ENCODE results near the gene PRRT4.

- TF ChIP-seq EZH2 (IDR thresholded peaks at IDR 0.05; ENCODE audit: low read depth, unreplicated experiment) (no peak), CREB1 (CRISPR knock-in tag; IDR thresholded peaks at IDR 0.05; ENCODE audit: low read depth) (no peak), EZH2phosphoT487 (IDR thresholded peaks at IDR 0.05; ENCODE audit: unreplicated experiment) (no peak), JUNB (IDR thresholded peaks at IDR 0.05; ENCODE audit: unreplicated experiment) (no peak), REST (IDR thresholded peaks at IDR 0.05; ENCODE audit: unreplicated experiment) (no peak), POLR2AphosphoS5 (IDR thresholded peaks at IDR 0.05; ENCODE audit: low read depth) (no peak), ZNF114 (CRISPR knock-in tag; IDR thresholded peaks at IDR 0.05) (no peak), NANOG (IDR thresholded peaks at IDR 0.05; ENCODE audit: borderline replicate concordance) (no peak), ZNF331 (CRISPR knock-in tag; IDR thresholded peaks at IDR 0.05; ENCODE audit: low read depth) (no peak)
- TF ChIP-seq, protein P1, sequence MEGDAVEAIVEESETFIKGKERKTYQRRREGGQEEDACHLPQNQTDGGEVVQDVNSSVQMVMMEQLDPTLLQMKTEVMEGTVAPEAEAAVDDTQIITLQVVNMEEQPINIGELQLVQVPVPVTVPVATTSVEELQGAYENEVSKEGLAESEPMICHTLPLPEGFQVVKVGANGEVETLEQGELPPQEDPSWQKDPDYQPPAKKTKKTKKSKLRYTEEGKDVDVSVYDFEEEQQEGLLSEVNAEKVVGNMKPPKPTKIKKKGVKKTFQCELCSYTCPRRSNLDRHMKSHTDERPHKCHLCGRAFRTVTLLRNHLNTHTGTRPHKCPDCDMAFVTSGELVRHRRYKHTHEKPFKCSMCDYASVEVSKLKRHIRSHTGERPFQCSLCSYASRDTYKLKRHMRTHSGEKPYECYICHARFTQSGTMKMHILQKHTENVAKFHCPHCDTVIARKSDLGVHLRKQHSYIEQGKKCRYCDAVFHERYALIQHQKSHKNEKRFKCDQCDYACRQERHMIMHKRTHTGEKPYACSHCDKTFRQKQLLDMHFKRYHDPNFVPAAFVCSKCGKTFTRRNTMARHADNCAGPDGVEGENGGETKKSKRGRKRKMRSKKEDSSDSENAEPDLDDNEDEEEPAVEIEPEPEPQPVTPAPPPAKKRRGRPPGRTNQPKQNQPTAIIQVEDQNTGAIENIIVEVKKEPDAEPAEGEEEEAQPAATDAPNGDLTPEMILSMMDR (conservative IDR thresholded peaks at IDR 0.05; ENCODE audit: low read depth in 2 of 2): no peak
- TF ChIP-seq, protein P2, sequence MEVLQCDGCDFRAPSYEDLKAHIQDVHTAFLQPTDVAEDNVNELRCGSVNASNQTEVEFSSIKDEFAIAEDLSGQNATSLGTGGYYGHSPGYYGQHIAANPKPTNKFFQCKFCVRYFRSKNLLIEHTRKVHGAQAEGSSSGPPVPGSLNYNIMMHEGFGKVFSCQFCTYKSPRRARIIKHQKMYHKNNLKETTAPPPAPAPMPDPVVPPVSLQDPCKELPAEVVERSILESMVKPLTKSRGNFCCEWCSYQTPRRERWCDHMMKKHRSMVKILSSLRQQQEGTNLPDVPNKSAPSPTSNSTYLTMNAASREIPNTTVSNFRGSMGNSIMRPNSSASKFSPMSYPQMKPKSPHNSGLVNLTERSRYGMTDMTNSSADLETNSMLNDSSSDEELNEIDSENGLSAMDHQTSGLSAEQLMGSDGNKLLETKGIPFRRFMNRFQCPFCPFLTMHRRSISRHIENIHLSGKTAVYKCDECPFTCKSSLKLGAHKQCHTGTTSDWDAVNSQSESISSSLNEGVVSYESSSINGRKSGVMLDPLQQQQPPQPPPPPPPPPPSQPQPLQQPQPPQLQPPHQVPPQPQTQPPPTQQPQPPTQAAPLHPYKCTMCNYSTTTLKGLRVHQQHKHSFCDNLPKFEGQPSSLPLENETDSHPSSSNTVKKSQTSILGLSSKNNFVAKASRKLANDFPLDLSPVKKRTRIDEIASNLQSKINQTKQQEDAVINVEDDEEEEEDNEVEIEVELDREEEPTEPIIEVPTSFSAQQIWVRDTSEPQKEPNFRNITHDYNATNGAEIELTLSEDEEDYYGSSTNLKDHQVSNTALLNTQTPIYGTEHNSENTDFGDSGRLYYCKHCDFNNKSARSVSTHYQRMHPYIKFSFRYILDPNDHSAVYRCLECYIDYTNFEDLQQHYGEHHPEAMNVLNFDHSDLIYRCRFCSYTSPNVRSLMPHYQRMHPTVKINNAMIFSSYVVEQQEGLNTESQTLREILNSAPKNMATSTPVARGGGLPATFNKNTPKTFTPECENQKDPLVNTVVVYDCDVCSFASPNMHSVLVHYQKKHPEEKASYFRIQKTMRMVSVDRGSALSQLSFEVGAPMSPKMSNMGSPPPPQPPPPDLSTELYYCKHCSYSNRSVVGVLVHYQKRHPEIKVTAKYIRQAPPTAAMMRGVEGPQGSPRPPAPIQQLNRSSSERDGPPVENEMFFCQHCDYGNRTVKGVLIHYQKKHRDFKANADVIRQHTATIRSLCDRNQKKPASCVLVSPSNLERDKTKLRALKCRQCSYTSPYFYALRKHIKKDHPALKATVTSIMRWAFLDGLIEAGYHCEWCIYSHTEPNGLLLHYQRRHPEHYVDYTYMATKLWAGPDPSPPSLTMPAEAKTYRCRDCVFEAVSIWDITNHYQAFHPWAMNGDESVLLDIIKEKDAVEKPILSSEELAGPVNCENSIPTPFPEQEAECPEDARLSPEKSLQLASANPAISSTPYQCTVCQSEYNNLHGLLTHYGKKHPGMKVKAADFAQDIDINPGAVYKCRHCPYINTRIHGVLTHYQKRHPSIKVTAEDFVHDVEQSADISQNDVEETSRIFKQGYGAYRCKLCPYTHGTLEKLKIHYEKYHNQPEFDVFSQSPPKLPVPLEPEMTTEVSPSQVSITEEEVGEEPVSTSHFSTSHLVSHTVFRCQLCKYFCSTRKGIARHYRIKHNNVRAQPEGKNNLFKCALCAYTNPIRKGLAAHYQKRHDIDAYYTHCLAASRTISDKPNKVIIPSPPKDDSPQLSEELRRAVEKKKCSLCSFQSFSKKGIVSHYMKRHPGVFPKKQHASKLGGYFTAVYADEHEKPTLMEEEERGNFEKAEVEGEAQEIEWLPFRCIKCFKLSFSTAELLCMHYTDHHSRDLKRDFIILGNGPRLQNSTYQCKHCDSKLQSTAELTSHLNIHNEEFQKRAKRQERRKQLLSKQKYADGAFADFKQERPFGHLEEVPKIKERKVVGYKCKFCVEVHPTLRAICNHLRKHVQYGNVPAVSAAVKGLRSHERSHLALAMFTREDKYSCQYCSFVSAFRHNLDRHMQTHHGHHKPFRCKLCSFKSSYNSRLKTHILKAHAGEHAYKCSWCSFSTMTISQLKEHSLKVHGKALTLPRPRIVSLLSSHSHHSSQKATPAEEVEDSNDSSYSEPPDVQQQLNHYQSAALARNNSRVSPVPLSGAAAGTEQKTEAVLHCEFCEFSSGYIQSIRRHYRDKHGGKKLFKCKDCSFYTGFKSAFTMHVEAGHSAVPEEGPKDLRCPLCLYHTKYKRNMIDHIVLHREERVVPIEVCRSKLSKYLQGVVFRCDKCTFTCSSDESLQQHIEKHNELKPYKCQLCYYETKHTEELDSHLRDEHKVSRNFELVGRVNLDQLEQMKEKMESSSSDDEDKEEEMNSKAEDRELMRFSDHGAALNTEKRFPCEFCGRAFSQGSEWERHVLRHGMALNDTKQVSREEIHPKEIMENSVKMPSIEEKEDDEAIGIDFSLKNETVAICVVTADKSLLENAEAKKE (CRISPR knock-in tag; IDR thresholded peaks at IDR 0.05): no peak
- TF ChIP-seq, protein P3, sequence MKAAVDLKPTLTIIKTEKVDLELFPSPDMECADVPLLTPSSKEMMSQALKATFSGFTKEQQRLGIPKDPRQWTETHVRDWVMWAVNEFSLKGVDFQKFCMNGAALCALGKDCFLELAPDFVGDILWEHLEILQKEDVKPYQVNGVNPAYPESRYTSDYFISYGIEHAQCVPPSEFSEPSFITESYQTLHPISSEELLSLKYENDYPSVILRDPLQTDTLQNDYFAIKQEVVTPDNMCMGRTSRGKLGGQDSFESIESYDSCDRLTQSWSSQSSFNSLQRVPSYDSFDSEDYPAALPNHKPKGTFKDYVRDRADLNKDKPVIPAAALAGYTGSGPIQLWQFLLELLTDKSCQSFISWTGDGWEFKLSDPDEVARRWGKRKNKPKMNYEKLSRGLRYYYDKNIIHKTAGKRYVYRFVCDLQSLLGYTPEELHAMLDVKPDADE (IDR thresholded peaks at IDR 0.05): no peak
Observed at GRCh38 chr7:128353610-128354009, 7.9 kb downstream of the PRRT4 start.
